Smooth muscle cell of the brain vasculature (primary cell): ENCODE data around the gene OR52B2.

Experiments
- DNase-seq: peaks from one replicate; pipeline ENCODE4 v3.0.0-alpha.2; 2012; ENCODE audit warnings: low read depth, low spot score

OR52B2 gene

DNA sequence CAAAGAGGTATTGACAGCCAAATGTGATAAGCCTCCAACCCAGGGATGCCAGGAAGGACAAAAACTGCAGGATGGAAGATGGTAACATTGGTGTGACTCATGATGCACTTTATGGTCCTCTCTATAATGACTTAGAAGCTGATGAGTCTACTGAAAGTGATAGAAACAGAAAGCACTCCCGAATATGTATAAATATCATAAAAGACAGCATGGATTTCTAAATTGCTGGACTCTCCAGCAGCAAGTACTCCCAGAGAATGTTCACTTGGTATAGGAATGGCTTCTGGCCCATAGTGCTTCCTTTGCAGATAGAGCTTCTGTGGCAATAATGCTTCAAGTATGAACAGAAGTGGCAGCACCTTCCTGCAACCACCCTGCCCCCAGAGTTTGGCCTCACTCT lies at the start of gene OR52B2:
TSS of gene OR52B2 (minus strand) at position 101 of the 400 bp plus-strand sequence. CDS start at position 101, 0 bp downstream.
- no peak for DNase-seq

DNA sequence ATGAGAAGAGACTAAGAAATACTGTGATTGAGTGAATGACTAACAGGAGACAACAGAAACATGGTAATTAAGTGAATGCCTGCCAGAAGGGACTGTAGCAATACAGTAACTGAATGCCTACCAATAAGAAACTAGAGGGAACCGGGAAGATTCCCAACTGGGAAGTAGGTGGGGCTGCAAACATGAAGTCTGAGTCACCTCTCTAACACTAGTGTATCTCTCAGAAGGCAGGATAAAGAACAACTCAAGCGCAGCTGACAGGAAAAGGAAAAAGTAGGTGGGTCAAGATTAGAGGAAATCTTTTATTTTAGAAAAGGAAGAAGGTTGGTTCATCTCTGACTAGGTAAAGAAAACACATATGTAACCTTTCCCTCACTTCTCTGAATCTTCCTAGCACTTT lies 49.2 kb upstream of the OR52B2 start:
- peak; percentile 32 for DNase-seq

DNA sequence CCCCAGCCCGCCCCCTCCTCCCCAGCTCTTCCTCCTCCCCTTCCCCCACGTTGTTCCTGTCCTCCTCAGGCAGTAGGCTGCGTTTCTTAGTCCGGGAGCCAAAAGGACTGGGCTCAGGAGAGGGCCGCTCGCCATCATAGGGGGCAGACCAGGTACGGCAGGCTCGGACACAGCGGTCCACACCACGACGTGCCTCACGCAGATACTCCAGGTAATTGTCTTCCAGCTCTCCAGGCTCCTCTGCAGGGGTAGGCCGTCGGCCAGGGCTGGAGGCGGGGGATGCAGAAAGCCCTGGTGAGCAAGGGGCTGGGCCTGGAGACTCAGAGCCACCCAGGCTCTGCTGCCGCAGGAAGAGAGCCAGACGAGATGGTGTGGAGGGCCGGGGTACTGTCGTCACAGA lies 47.6 kb upstream of the OR52B2 start:
- DNase-seq = no peak

DNA sequence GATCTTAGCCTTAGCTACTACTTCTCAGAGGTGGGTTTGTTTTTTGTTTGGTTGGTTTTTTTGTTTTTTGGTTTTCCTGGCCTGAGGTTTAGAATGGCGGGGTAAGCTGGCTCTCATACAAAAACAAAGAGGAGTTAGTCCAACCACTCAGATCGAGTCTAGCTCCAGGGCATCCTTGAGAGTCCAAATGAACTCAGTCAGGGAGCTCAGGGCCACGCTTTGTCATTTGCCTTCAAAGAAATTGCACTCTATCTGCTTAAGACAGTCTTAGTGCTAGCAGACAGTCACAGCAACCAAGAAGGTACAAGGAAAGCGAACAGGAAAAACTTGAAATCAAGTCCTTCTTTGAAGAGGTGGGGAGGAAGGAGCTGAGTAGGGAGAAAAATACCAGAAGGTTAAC lies 46.4 kb upstream of the OR52B2 start:
- DNase-seq = no peak

DNA sequence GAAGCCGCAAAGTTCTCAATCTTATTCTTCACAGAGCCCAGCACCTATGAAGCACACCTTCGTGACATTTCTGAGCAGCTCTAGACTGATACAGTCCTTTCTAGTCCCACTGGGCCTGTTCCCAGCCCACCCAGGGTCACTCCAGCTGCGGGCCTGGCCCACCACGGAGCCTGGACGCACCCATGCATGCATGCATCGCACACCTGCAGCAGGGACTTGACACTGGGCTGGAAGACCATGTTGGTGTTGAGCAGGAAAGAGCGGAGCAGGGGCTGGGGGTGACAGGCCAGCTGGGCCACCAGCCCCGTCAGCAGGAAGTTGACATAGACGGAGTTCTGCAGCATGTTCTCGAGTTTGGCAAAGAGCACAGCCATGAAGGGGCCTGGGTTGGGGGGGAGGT lies 44.4 kb upstream of the OR52B2 start:
- no peak for DNase-seq

DNA sequence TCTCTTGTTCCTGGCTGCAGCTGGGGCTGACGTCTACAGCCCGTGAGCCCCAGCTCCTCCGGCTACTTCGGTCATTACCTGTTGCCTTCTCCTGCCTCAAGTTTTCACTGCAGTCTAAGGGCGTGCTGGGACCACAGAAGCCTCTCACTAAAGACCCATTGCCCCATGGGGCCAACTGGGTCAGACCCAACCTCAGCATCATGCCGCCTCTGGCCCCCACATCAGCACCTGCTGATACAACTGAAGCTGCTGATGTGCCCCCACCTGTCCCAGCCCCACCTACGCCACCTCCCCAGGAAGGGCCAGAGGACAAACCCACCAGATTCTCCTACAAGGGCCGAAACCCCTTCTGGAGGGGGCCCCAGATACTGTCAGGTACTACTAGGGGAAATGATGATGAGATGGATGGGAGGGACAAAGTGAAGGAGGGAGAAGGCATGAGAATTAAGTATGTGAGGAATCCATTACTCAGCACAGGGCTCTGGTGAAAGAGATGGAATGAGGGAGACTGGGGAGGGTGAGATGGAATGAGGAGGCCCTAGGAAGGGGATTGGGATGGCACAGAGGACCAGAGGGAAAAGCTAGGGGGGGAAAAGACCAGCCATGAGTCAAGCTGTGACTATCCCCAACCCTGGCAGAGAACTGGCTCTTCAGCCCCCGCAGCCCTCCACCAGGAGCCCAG lies 40.3 kb upstream of the OR52B2 start:
- no peak for DNase-seq

DNA sequence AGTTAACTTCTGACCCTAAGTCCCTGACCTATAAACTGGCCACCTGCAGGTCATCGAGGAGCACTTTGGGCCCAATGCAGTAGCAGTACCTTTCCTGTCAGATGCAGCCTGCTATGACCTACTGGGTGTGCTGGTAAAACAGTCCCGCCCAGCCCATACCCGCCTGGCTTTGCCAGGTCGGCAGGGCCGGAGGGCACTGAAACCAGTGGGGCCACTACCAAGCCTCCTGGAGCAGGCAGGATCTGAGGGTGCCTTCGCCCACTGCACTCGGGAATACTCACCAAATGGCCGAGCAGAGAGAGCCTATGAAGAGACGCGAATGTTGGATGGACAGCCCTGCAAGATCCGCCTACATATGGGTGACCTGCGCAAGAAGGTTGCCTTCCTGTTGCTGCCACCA lies 39.7 kb upstream of the OR52B2 start:
- no peak for DNase-seq

DNA sequence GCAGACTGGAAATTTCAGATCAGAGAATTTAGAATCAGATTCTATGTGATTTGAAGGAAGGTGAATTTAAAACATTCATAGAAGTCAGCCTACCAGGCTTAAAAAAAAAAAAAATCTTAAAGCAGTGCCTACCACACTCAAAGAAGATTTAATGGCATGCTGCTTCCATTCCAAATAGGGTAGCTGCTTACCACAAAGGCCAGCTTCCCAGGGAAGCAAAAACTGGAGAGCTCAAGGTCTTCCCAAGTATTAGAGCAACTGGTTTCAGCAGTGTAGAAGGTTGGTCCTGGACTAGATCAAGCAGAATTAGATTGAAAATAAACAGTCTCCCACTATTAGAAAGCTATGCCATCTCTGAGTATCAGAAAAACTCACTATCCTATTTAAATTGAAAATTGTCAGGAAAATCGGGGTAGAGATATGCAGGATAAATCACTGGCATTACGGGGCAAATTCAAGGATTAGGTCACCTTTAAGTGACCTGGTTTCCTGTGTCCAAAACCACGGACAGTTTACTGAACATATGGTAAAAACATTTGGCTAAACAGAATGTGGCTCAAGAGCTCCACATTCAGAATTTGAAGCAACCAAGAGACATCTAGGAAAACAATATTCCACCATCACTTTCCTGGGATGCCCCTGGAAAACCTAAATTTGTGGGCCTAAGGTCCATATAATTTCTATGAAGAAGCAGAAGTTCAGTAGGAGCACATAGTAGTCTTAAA lies 36.5 kb upstream of the OR52B2 start:
- DNase-seq = no peak

DNA sequence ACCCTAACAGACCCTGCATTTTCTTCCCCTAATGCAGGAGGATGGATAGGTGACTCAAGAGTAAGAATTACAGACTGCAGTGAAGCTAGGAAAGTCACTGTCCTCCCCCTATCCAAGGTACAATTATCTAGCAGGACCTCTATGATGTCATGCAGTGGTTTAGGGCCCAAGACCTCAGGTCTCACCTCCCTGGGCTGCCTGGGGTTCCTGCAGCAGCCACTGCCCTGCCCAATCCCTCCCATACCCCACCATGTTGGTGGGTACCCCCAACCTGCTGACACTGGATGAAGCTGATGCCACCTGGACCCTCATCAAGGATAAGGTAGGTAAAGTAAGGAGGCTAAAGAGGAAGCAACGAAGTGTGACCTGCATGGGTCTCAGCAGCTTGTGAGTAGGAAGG lies 35.2 kb upstream of the OR52B2 start, which contains the start of gene C11orf42:
TSS of gene C11orf42 (plus strand) at position 192 of the 400 bp plus-strand sequence. CDS start at position 251, 59 bp downstream.
- DNase-seq = no peak

DNA sequence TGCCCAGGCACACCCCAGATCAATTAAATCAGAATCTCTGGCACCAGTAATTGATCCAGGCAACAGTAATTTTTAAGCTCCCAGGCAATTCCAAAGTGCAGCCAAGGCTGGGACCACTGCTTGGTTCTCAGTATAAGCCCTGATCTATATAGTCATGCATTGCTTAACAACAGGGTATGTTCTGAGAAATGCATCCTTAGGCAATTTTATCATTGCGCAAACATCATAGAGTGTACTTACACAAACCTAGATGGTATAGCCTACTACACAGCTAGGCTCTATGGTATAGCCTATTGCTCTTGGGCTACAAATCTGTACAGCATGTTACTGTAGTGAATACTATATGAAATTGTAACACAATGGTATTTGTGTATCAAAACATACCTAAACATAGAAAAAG lies 34.6 kb upstream of the OR52B2 start:
- no peak for DNase-seq

DNA sequence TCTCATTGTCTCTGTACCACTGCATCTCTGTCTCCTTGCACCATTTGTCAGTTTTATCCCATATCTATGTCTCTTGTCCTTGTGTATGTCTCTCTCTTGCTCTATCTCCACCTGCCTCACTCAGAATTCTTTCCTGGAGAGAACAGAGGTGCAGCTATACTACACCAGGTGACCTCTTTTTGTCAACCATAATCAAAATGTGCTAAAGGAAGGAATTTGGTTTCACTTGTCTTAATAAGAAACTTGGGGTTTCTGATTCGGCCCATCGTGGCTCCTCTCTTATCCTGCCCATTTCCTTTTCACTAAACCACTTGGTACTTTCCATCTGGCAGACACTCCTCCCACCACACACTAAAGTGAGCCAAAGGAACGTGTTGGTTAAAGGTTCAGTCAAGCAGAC lies 33.2 kb upstream of the OR52B2 start:
- no peak for DNase-seq

DNA sequence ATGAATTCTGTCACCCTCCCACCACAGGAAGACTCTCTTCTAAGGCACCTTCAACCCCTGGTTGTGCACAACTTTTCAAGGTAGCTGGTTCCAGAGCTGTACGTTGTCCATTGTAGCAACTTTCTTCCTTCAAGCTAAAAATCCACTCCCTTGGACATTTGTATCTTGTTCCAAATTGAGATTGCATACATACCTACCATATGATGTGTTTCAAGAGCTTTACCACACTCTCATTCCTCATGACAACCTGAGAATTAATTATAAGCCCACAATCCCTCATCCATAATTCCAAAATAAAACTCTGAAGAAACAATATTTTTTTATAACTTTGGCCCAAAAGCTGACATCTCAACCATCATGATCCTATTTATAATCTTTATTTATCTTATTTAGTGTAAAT lies 31.9 kb upstream of the OR52B2 start:
- no peak for DNase-seq

DNA sequence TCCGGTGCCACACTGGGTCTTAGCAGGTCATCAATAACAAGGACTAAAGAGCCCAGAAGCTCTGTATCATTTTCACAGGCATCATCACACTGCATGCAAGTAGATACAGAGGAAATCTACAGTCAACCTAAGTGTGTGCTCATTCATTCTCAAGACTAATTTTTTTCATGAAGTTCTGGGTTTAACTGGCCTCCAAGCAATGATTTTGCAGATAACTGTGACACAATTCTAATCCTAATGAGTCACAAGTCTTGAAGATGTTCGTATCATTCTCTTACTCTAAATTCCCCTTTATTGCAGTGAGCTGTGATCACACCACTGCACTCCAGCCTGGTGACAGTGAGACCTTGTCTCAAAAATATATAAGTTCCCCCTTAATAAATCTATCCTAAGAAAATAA lies 31.4 kb upstream of the OR52B2 start:
- DNase-seq = no peak

DNA sequence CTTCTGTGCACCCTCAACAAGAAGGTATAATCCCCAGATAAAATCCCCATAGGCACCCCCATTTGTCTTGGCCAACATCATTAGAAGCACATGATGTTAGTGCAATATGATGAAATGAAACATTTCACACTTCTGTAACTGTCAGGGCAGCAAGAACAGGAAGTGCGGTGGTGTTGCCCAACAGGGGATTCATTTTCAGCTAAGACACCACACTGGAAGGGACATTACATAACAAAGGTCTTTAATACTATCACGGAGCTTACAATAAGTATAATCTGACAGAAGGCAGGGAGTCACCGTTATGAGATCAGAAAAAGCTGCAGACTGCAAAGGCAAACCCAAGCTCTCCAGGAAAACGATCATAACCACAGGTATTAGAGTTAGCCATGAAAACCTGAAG lies 30.8 kb upstream of the OR52B2 start:
- DNase-seq = no peak

DNA sequence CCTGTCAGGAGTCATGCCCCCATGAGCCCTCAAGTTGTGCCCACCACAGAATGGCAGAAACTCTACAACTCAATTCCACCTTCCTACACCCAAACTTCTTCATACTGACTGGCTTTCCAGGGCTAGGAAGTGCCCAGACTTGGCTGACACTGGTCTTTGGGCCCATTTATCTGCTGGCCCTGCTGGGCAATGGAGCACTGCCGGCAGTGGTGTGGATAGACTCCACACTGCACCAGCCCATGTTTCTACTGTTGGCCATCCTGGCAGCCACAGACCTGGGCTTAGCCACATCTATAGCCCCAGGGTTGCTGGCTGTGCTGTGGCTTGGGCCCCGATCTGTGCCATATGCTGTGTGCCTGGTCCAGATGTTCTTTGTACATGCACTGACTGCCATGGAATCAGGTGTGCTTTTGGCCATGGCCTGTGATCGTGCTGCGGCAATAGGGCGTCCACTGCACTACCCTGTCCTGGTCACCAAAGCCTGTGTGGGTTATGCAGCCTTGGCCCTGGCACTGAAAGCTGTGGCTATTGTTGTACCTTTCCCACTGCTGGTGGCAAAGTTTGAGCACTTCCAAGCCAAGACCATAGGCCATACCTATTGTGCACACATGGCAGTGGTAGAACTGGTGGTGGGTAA lies 29.2 kb upstream of the OR52B2 start, which contains the start of gene OR52W1:
TSS of gene OR52W1 (plus strand) at position 51 of the 637 bp plus-strand sequence. CDS start at position 51, 0 bp downstream.
- no peak for DNase-seq

DNA sequence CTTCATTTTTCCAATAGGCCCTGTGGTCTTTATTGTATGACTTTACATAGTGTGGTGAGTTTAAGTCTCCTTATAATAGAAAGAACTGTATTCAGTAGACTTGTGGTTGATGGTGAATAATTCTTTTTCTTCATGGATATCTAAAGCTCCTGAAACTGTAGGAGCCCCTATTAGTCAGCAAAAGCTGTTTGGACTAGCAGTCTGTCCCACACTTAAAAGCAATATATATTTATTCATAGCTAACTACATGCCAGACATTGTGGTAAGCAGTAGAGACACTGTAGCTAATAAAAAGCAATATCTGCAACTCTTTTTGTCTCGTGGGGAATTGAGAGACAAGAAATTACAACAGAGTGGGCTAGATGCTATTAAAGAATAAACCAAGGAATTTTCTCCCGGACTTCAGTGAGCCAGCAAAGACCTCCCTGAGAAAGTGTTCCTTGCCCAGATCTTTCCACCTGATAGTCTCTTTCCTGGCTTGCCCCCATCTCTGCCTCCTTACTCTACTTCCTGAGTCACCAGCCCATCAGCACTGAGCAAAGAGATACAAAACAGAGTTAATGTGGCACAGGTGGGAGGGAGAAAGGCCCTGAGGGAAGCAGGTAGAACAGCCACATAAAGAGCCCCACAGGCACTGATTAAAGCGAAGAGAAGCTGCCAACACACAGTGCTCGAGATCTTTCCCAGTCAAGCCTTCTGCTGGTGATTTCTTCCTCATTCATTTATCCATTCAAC lies 27.5 kb upstream of the OR52B2 start:
- no peak for DNase-seq

DNA sequence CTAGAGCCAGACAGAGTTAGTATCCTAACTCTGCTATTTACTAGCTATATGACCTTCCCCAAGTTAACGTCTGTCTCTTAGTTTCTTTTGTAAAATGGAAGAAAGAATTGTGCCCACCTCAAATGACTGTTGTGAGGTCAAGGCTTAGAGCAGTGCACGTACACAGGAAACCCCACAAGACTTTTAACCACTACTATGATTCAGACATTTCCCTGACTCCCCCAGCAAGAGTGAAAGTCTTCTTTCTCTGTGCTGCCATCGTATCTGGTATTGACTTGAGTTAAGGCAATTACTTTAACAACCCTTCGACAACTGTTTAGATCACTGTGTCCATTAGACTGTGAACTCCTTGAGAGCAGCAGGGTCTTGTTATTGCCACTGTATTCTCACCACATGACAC lies 26.3 kb upstream of the OR52B2 start:
- no peak for DNase-seq

DNA sequence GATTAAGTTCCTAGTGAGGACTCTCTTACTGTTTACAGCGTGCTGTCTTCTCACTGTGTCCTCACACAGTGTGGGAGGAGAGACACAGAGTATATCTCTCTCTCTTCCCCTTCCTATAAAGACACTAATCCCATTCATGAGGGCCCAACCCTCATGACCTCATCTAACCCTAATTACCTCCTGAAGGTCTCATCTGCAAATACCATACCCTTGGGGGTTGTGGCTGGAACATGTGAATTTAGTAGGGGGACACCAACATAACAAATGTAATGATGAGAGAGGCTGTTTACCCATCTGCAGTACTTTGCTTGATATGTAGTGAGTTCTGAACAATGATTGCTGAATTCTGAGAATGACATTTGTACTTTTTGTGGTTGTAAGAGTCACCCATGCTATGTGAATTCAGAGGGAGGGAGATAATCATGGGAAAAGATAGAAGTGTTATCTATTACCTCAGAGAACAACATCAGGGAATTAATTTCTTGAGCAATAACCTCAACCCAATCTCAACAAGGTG lies 24.0 kb upstream of the OR52B2 start:
- no peak for DNase-seq

DNA sequence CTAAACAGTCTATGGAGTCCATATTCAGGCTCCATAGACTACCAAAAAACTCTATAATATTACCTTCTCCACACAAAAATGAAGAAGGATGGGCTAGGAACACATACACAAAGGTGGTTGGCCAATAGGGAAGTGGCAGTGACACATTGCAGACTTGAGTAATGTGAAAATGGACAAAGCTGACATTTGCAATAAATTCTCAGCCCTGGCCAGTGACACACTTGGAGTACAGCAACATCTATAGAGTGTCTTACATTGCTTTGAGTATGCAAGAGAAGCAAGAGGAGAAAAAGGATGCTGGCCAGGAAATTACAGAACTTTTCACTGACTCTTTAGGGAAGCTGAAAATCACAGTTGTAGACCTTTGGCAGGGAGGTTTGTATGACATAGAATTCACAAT lies 21.6 kb upstream of the OR52B2 start:
- no peak for DNase-seq

DNA sequence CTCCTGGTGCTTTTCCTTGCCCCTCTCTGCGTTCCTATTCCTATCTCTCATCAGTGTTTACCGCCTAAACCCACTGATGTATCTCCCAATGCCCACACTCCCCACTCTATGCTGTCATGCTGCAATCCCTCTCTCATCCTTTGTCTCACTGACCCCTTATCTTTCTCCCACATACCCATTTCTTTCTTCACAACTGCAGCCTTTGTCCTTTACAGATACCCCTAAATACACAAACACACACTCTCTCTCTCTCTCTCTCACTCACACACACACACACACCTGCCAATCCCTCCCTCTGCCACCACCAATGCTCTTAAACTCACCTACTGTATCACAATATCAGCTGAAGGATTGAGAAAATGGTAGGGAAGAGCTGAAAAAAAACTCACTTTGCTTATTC lies 5.3 kb upstream of the OR52B2 start:
- no peak for DNase-seq

DNA sequence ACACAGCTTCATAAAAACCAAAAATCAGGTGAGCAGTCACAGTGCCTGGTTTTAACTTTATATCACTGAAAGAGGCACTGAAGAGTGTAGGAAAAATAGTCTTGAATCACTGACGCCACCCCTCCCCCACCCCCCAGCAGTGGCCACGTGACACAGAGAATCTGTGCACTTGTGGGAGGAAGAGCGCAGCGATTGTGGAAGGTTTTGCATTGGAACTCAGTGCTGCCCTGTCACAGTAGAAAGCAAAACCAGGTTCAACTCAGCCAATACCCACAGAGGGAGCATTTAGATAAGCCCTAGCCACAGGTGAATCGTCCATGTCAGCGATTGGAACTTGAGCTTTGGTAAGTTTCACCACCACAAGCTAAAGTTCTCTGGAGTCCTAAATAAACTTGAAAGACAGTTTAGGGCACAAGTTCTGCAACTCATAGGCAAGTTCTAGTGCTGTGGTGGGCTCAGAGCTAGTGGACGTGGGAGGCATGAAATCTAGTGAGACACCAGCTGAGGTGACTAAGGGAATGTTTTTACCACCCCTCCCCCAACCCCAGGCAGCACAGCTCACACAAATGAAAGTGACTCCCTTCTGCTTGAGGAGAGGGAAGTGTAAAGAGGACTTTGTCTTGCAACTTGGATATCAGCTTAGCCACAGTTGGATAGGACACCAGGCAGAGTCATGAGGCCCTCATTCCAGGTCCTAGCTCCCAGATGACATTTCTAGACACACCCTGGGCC lies 13.3 kb downstream of the OR52B2 start:
- DNase-seq = no peak
